ENCODE measurements around the gene PRR32. TPM values are rescaled to one million over a fixed set of nuclear protein-coding genes. Genes with fewer than 3 reads are reported as not detected.
"Not testable (repeated sequence)": the region's sequence is repeated elsewhere in the genome, so short reads cannot be mapped to it uniquely, and the experiment has no call there.

The PRR32 gene
- total RNA-seq = not detected in 2 replicates

GRCh38 chrX:126819429-126819828 is at the start of gene PRR32:
PRR32 (plus strand) TSS chrX:126819729; CDS start chrX:126819844, 115 bp downstream.
- DNase-seq (ENCODE audit: low read depth in 2 of 2) = no peak

- peak; percentile 0 to 16 for DNase-seq (ENCODE audit: low read depth in 2 of 2)
These were observed 49.4 kb upstream of the PRR32 start for GRCh38 chrX:126770179-126770578.

- DNase-seq (ENCODE audit: low read depth in 2 of 2) = no peak
These were observed 34.0 kb upstream of the PRR32 start for GRCh38 chrX:126785539-126785938.

GRCh38 chrX:126799059-126799458 is 20.5 kb upstream of the PRR32 start:
- DNase-seq (ENCODE audit: low read depth in 2 of 2) = no peak

- not testable (repeated sequence) for DNase-seq (ENCODE audit: low read depth in 2 of 2)
These were observed 12.7 kb upstream of the PRR32 start for GRCh38 chrX:126806784-126807183.

- no peak for DNase-seq (ENCODE audit: low read depth in 2 of 2)
These were observed 3.7 kb upstream of the PRR32 start for GRCh38 chrX:126815806-126816205.

GRCh38 chrX:126820700-126821420 is 1.3 kb downstream of the PRR32 start:
- DNase-seq (ENCODE audit: low read depth in 2 of 2) = no peak

GRCh38 chrX:126824338-126825007 is 4.9 kb downstream of the PRR32 start:
- no peak for DNase-seq (ENCODE audit: low read depth in 2 of 2)

- DNase-seq (ENCODE audit: low read depth in 2 of 2) = no peak
These were observed 6.2 kb downstream of the PRR32 start for GRCh38 chrX:126825566-126826193.

- DNase-seq (ENCODE audit: low read depth in 2 of 2) = no peak
These were observed 16.7 kb downstream of the PRR32 start for GRCh38 chrX:126836186-126836585.

GRCh38 chrX:126847143-126847542 is 27.6 kb downstream of the PRR32 start:
- DNase-seq (ENCODE audit: low read depth in 2 of 2) = no peak

GRCh38 chrX:126855839-126856524 is 36.5 kb downstream of the PRR32 start:
- no peak for DNase-seq (ENCODE audit: low read depth in 2 of 2)

All from lung microvascular endothelial cell (primary cell).